ENCODE measurements around the gene EIF6.
A peak's percentile ranks its signal among the peaks of the same experiment; 100 is the strongest.

Gene EIF6

GRCh38 chr20:35312318-35312717 lies 27.7 kb upstream of the EIF6 start:
- no peak for DNase-seq (ENCODE audit: extremely low spot score)
- ChIA-PET CTCF (interaction anchor here (2.0 to 12.8 kb wide), 2 partner anchors 10 to 13 kb away, joined by 8 to 108 read pairs; no protein-coding TSS in a partner anchor), POLR2A (interaction anchor here (0.5 kb wide), 1 partner anchor 92 kb away, joined by 3 read pairs; no protein-coding TSS in a partner anchor)
- TF ChIP-seq CTCF (IDR thresholded peaks at IDR 0.05; ENCODE audit: control extremely low read depth, extremely low read depth, low read depth, missing control alignments), result no peak

- TF ChIP-seq CTCF (IDR thresholded peaks at IDR 0.05; ENCODE audit: control extremely low read depth, extremely low read depth, low read depth, missing control alignments), result no peak
- ChIA-PET POLR2A (no interaction called here), CTCF (interaction anchor here (1.1 to 12.8 kb wide), 4 partner anchors 10 to 167 kb away, joined by 4 to 108 read pairs (median 10); no protein-coding TSS in a partner anchor)
- no peak for DNase-seq (ENCODE audit: extremely low spot score)
These were observed 27.2 kb upstream of the EIF6 start for GRCh38 chr20:35311822-35312221.

- POLR2A ChIA-PET, result no interaction called here
These were observed 26.8 kb upstream of the EIF6 start for GRCh38 chr20:35311409-35311808.

GRCh38 chr20:35307666-35308653 lies 23.4 kb upstream of the EIF6 start:
- POLR2A ChIA-PET, result no interaction called here
- DNase-seq (ENCODE audit: extremely low spot score), result no peak

More at GRCh38 chr20:35311409-35311808, 26.8 kb upstream of the EIF6 start:
- no peak for DNase-seq (ENCODE audit: extremely low spot score)
- CTCF ChIA-PET, result interaction anchor here (1.1 to 12.8 kb wide), 4 partner anchors 11 to 166 kb away, joined by 4 to 108 read pairs (median 10); no protein-coding TSS in a partner anchor
- TF ChIP-seq CTCF (IDR thresholded peaks at IDR 0.05; ENCODE audit: control extremely low read depth, extremely low read depth, low read depth, missing control alignments), result no peak

GRCh38 chr20:35306931-35307517 lies 22.5 kb upstream of the EIF6 start:
- peak; percentile 66 for TF ChIP-seq CTCF (IDR thresholded peaks at IDR 0.05; ENCODE audit: control extremely low read depth, extremely low read depth, low read depth, missing control alignments)
- ChIA-PET POLR2A (no interaction called here), CTCF (interaction anchor here (0.7 to 12.8 kb wide), 19 partner anchors 8 to 212 kb away, joined by 3 to 108 read pairs (median 4); partner anchors contain the start of gene CEP250)
- DNase-seq (ENCODE audit: extremely low spot score), result no peak

More at GRCh38 chr20:35307666-35308653, 23.4 kb upstream of the EIF6 start:
- TF ChIP-seq CTCF (IDR thresholded peaks at IDR 0.05; ENCODE audit: control extremely low read depth, extremely low read depth, low read depth, missing control alignments), result no peak
- CTCF ChIA-PET, result interaction anchor here (0.7 to 12.8 kb wide), 15 partner anchors 9 to 178 kb away, joined by 3 to 108 read pairs (median 4); partner anchors contain the start of gene CEP250

All from GM10248 (cell line).